GM11168 (cell line): ENCODE measurements around the gene KLHDC3.

Experiments used
- in situ Hi-C: fragments of 300-500 bp; cut with MboI; formaldehyde crosslinking; loops from one replicate; pipeline ENCODE4 v1.12.0; 2022; ENCODE audit warnings: low sequenced_read_pairs; ENCODE audit not compliant: unreplicated experiment

The KLHDC3 gene

GRCh38 chr6:43052842-43053544, 38.9 kb downstream of the KLHDC3 start:
- in situ Hi-C loops = no loop called here

GRCh38 chr6:43053545-43054205, 39.6 kb downstream of the KLHDC3 start, which contains the start of gene CUL7:
Gene CUL7 (minus strand): TSS chr6:43053851. CDS start chr6:43052788, 1,063 bp downstream.
- in situ Hi-C loops = no loop called here

GRCh38 chr6:43054206-43054943, 40.3 kb downstream of the KLHDC3 start:
- in situ Hi-C loops = no loop called here

- in situ Hi-C loops = no loop called here
Observed at GRCh38 chr6:43055966-43056365, 41.9 kb downstream of the KLHDC3 start.

GRCh38 chr6:43058531-43058930, 44.5 kb downstream of the KLHDC3 start:
- in situ Hi-C loops = no loop called here

GRCh38 chr6:43059168-43060033, 45.4 kb downstream of the KLHDC3 start, which contains the start of the genes KLC4 and MRPL2:
Gene KLC4 (plus strand): TSS chr6:43059631. CDS start chr6:43061336, 1,705 bp downstream.
Gene MRPL2 (minus strand): TSS chr6:43059434. CDS start chr6:43059381, 53 bp downstream.
- in situ Hi-C loops = no loop called here

GRCh38 chr6:43060034-43060754, 46.1 kb downstream of the KLHDC3 start:
- in situ Hi-C loops = no loop called here

- in situ Hi-C loops = no loop called here
Observed at GRCh38 chr6:43060755-43061633, 46.9 kb downstream of the KLHDC3 start.

GRCh38 chr6:43061861-43062260, 47.8 kb downstream of the KLHDC3 start:
- in situ Hi-C loops = no loop called here

GRCh38 chr6:43062818-43063217, 48.8 kb downstream of the KLHDC3 start:
- in situ Hi-C loops = no loop called here

- in situ Hi-C loops = no loop called here
Observed at GRCh38 chr6:43070028-43070632, 56.1 kb downstream of the KLHDC3 start.
